ENCODE data around the gene TUBA4A.
"Not testable (repeated sequence)": the region's sequence is repeated elsewhere in the genome, so short reads cannot be mapped to it uniquely, and the experiment has no call there.

Gene TUBA4A

GRCh38 chr2:219266886-219267285 lies 13.2 kb upstream of the TUBA4A start:
- no peak for DNase-seq

GRCh38 chr2:219266232-219266631 lies 12.5 kb upstream of the TUBA4A start:
- DNase-seq: no peak

- no peak for DNase-seq
Measured at GRCh38 chr2:219261024-219261855, 7.5 kb upstream of the TUBA4A start.

GRCh38 chr2:219258942-219259341 lies 5.2 kb upstream of the TUBA4A start:
- not testable (repeated sequence) for DNase-seq

DNA sequence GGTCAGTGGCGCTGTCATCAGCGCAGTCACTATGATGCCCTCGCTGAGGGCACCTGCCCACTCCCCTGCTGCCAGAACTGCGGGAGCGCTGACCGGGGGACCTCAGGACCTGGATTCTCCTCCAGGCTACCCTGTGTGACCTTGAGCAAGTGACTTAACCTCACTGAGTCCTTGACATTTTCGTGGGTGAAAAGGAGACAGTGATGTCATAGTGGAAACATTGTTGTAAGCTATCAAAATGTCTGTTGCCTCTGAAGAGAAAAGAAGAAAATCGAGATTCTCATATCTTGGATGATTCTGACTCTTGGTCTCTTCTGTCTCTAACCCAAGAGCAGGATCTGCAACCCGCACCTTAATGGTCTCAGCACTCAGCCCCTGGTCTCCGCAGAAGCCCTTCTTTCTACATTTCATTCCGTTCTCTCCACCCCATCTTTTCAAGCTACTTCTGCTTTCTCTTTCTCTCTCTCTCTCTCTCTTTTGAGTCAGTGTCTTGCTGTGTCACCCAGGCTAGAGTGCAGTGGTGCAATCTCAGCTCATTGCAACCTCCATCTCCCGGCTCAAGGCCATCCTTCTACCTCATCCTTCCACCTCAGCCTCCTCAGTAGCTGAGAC lies 978 bp upstream of the TUBA4A start:
- peak in 1 of 2 donors; percentile 32 for DNase-seq

- DNase-seq: peak; percentile 39 to 52
Measured at GRCh38 chr2:219252900-219253752, 592 bp downstream of the TUBA4A start, which contains the start of gene TUBA4B. Gene TUBA4B (plus strand): TSS chr2:219253243. CDS start chr2:219253408, 165 bp downstream.

GRCh38 chr2:219252570-219252899 lies 1.2 kb downstream of the TUBA4A start:
- no peak for DNase-seq

DNA sequence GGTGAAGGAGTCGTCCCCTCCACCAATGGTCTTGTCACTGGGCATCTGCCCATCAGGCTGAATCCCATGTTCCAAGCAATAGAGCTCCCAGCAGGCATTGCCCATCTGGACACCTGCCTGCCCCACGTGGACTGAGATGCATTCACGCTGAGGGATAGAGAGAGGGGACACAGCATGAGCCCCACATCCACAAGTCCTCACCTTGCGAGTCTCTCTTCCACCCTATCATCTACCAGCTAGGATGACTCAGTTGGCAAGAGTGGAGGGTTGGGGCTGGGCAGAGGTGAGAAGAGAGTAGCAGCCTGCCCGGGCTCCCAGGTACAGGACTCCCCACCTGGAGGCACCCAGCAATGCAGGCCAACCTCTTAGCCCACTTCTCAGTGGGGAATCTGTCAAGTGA lies 1.6 kb downstream of the TUBA4A start:
- DNase-seq: no peak

- DNase-seq: no peak
Measured at GRCh38 chr2:219251656-219252055, 2.1 kb downstream of the TUBA4A start.

GRCh38 chr2:219250049-219250781 lies 3.5 kb downstream of the TUBA4A start:
- no peak for DNase-seq

GRCh38 chr2:219249203-219249980 lies 4.3 kb downstream of the TUBA4A start:
- DNase-seq: no peak

GRCh38 chr2:219248845-219249202 lies 4.9 kb downstream of the TUBA4A start:
- no peak for DNase-seq

GRCh38 chr2:219247678-219248642 lies 5.8 kb downstream of the TUBA4A start:
- peak; percentile 31 to 39 for DNase-seq

GRCh38 chr2:219246559-219246958 lies 7.2 kb downstream of the TUBA4A start:
- DNase-seq: no peak

- DNase-seq: no peak
Measured at GRCh38 chr2:219245899-219246230, 7.9 kb downstream of the TUBA4A start.

GRCh38 chr2:219245148-219245898 lies 8.4 kb downstream of the TUBA4A start, which contains the start of the genes GLB1L and STK16:
Gene GLB1L (minus strand): TSS chr2:219245444. CDS start chr2:219243573, 1,871 bp downstream.
Gene STK16 (plus strand): TSS chr2:219245479. CDS start chr2:219246000, 521 bp downstream.
- peak; percentile 87 to 89 for DNase-seq

- no peak for DNase-seq
Measured at GRCh38 chr2:219244789-219245147, 8.9 kb downstream of the TUBA4A start.

DNA sequence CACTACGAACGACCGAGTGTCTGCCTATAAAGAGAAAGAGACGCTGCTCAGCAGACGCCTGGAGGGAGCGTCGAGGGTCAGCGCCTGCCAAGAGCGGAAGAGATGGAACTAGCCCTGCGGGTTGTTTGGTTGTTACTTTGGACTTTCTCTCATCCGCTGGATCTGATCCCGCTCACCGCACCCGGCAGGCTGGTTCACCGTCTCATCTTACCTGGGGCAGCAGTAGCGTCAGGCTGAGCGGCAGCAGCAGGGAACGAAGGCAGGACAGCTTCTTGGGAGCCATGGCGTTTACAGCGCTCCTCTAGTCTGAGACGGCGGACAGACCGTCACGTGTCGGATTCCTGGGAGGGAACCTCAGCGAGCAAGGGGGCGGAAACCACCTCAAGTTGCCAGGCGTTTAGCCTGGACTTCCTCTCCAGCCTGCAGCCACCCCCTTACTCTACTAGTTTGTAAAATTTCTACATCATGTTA lies 10.4 kb downstream of the TUBA4A start:
- DNase-seq: no peak

DNA sequence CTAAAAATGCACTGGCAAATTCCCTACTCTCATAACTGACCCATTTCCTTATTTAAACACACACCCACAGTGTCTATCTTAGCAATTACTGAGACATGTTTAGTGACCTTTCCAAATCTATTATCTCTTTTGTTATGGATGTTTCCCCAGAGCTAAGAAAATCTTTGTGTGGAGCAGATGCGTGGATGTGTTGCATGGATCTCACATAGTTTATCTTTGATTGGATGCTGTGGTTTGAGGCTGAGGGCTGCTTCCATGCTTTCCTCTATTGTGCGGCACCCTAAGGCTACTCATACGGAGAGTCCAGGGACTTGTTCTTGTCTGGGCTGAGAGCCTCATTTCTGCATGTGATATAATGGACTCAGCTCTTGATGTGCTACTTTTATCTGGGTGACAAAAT lies 19.4 kb downstream of the TUBA4A start:
- no peak for DNase-seq

DNA sequence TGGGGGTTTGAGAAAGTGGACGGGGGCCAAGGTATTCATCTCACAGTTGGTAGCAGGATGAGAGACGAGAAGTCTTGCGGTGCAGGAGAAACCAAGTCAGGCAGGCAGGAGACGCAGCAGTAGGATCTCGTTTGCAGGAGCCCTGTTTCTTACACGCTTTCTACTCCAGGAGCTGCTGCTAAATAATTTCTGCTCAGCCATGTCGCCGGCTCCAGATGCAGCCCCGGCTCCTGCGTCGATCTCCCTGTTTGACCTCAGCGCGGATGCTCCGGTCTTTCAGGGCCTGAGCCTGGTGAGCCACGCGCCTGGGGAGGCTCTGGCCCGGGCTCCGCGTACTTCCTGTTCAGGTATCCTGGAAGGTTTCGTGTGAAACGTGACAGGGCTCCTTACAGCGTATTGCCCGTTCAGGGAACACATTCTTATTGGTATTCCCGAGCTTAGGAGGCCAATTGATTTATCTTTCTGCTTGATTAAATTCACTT lies 23.6 kb downstream of the TUBA4A start:
- DNase-seq: peak; percentile 51 to 54
